Parathyroid adenoma (tissue), 2 donors: ENCODE results near the gene SLC35F3.

Source experiments
- H2AFZ ChIP-seq: fragments of 300-600 bp; sonication (generic); one replicate; pipeline ENCODE4 v1.7.0; 2017; ENCODE audit warnings: antibody characterized with exemption, mild to moderate bottlenecking
- H3K27ac ChIP-seq: fragments of 300-600 bp; sonication (generic); one replicate; pipeline ENCODE4 v1.7.0; 2017
- H3K27me3 ChIP-seq: fragments of 300-600 bp; sonication (generic); one replicate; pipeline ENCODE4 v1.7.0; 2017; ENCODE audit warnings: low read length; ENCODE audit not compliant: control insufficient read depth, insufficient read depth
- H3K36me3 ChIP-seq: fragments of 300-600 bp; sonication (generic); one replicate; pipeline ENCODE4 v1.7.0; 2017; ENCODE audit warnings: low read length; ENCODE audit not compliant: control insufficient read depth, insufficient read depth
- H3K4me1 ChIP-seq: fragments of 300-600 bp; sonication (generic); one replicate; pipeline ENCODE4 v1.7.0; 2017; ENCODE audit warnings: control low read depth
- H3K4me2 ChIP-seq: fragments of 300-600 bp; sonication (generic); one replicate; pipeline ENCODE4 v1.7.0; 2017; ENCODE audit warnings: low read length
- H3K4me3 ChIP-seq: fragments of 300-600 bp; sonication (generic); one replicate; pipeline ENCODE4 v1.7.0; 2017; ENCODE audit warnings: low read depth, low read length
- H3K79me2 ChIP-seq: fragments of 300-600 bp; sonication (generic); one replicate; pipeline ENCODE4 v1.7.0; 2017; ENCODE audit warnings: control low read depth
- H3K9ac ChIP-seq: fragments of 300-600 bp; sonication (generic); one replicate; pipeline ENCODE4 v1.7.0; 2017; ENCODE audit warnings: mild to moderate bottlenecking
- H3K9me3 ChIP-seq: fragments of 300-600 bp; sonication (generic); one replicate; pipeline ENCODE4 v1.7.0; 2017; ENCODE audit warnings: low read length; ENCODE audit not compliant: control insufficient read depth
- CTCF ChIP-seq: fragments of 300-600 bp; sonication (generic); IDR thresholded peaks from one replicate; pipeline ENCODE4 v1.7.0; 2017; ENCODE audit warnings: antibody characterized with exemption, mild to moderate bottlenecking
- donor health status: primary hyperparathyroidism.

SLC35F3 gene

GRCh38 chr1:234163267-234163919, 258.9 kb downstream of the SLC35F3 start:
- no peaks in the 10 kb centered on the region for H3K27me3 ChIP-seq
- no peak for TF ChIP-seq CTCF
- H3K36me3 ChIP-seq, result no peaks in the 10 kb centered on the region
- H3K79me2 ChIP-seq, result no peaks in the 10 kb centered on the region
- H3K9me3 ChIP-seq, result no peaks in the 10 kb centered on the region
- H3K27ac ChIP-seq, result no peak overlapping the region
- H3K4me3 ChIP-seq, result no peak overlapping the region
- no peak overlapping the region for H3K4me2 ChIP-seq
- no peak overlapping the region for H2AFZ ChIP-seq
- H3K9ac ChIP-seq, result no peak overlapping the region
- no peaks in the 10 kb centered on the region for H3K4me1 ChIP-seq

DNA sequence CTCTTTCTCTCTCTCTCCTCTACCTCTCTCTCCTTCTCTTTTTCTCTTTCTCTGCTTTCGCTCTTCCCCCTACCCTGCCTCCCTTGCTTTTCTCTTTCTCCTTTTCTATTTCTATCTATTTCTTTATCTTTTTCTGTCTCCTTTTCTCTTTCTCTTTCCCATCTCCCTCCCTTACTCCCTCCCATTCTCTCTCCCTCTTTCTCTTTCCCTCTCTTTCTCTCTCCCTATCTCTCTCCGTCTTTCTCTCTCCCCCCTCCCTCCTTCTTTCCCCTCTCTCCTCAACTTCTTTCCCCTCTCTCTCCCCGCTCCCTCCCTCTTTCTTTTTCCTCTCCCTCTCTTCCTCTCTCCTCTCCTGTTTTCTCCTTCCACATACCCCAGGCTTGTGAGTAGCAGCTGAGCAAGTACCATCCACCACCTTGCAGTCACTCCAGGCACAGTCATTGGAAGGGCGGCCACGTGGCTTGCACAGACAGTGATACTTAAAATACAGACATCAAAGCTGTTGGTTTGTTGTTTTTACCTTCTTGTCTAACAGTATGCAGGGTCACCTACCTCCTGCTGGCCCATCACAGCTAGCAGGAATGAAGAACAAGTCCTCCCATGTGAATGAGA, 259.7 kb downstream of the SLC35F3 start:
- H3K4me2 ChIP-seq, result no peak overlapping the region
- no peaks in the 10 kb centered on the region for H3K79me2 ChIP-seq
- H3K4me1 ChIP-seq, result no peaks in the 10 kb centered on the region
- H2AFZ ChIP-seq, result no peak overlapping the region
- H3K27me3 ChIP-seq, result no peaks in the 10 kb centered on the region
- H3K4me3 ChIP-seq, result no peak overlapping the region
- TF ChIP-seq CTCF, result no peak
- H3K9me3 ChIP-seq, result no peaks in the 10 kb centered on the region
- no peak overlapping the region for H3K9ac ChIP-seq
- no peak overlapping the region for H3K27ac ChIP-seq
- H3K36me3 ChIP-seq, result no peaks in the 10 kb centered on the region

- TF ChIP-seq CTCF, result no peak
- Histone ChIP-seq H3K79me2 (no peaks in the 10 kb centered on the region), H3K9me3 (no peaks in the 10 kb centered on the region), H3K27me3 (no peaks in the 10 kb centered on the region), H3K4me2 (no peak overlapping the region), H3K27ac (no peak overlapping the region), H3K4me1 (no peaks in the 10 kb centered on the region), H2AFZ (no peak overlapping the region), H3K9ac (no peak overlapping the region), H3K36me3 (no peaks in the 10 kb centered on the region), H3K4me3 (no peak overlapping the region)
Observed at GRCh38 chr1:234168061-234168724, 263.7 kb downstream of the SLC35F3 start.

DNA sequence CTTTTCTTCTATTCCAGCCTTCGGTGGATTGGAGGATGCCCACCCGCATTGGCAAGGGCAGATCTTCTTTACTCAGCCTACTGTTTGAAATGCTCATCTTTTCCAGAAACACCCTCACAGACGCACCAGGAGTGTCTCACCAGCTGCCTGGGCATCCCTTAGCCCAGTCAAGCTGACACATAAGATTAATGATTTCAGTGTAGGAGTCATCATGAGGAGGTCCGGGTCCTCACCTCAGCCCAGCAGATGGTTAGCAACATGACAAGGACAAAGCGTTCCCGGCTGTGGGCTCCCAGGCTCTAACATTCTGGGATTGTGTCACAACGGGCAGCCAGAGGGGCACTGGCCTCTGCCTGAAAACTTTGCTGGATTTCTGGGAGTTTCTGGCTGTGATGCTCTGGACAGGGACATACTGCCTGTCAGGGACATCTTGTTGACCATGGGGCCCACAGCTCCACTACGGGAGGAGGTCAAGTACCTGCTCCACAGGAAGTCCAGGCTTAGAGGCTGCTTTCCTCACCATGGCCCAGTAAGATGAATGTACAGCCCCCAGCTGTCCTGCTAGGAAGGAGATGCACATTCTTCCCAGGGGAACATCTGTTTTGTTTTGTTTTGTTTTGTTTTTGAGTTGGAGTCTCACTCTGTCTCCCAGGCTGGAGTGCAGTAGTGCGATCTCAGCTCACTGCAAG, 264.8 kb downstream of the SLC35F3 start:
- Histone ChIP-seq H3K4me2 (no peak overlapping the region), H3K36me3 (no peaks in the 10 kb centered on the region), H3K9me3 (no peaks in the 10 kb centered on the region), H3K4me3 (no peak overlapping the region), H3K27me3 (no peaks in the 10 kb centered on the region), H3K27ac (no peak overlapping the region), H3K4me1 (no peaks in the 10 kb centered on the region), H2AFZ (no peak overlapping the region), H3K9ac (no peak overlapping the region), H3K79me2 (no peaks in the 10 kb centered on the region)
- no peak for TF ChIP-seq CTCF
